H9 (cell line): Measurements from ENCODE around the gene KIAA0930. TPM values are rescaled to one million over a fixed set of nuclear protein-coding genes. Genes with fewer than 3 reads are reported as not detected.

Experiments used
- DNase-seq: peaks from one replicate; pipeline ENCODE4 v3.0.0-alpha.2; 2017
- H2AFZ ChIP-seq: one replicate; pipeline ENCODE4 v1.6.1; 2013; ENCODE audit warnings: mild to moderate bottlenecking, low read length, control low read depth, moderate library complexity
- H2AK5ac ChIP-seq: 2 replicates; pipeline ENCODE4 v1.6.1; 2013; ENCODE audit warnings: low read length, control low read depth, mixed read lengths; ENCODE audit not compliant: insufficient read length
- H2BK120ac ChIP-seq: one replicate; pipeline ENCODE4 v1.6.1; 2013; ENCODE audit warnings: low read depth, mild to moderate bottlenecking, low read length, control low read depth, inconsistent platforms; ENCODE audit not compliant: poor library complexity, severe bottlenecking
- H2BK12ac ChIP-seq: 2 replicates; pipeline ENCODE4 v1.6.1; 2013; ENCODE audit warnings: low read length, control low read depth, mixed read lengths, low read depth; ENCODE audit not compliant: insufficient read length
- H2BK15ac ChIP-seq: 2 replicates; pipeline ENCODE4 v1.6.1; 2013; ENCODE audit warnings: low read depth, low read length, control low read depth
- H2BK20ac ChIP-seq: one replicate; pipeline ENCODE4 v1.6.1; 2013; ENCODE audit warnings: low read depth, mild to moderate bottlenecking, low read length, control low read depth, inconsistent platforms; ENCODE audit not compliant: poor library complexity, severe bottlenecking
- H2BK5ac ChIP-seq: 2 replicates; pipeline ENCODE4 v1.6.1; 2013; ENCODE audit warnings: low read length, control low read depth, mixed read lengths; ENCODE audit not compliant: insufficient read length
- H3K14ac ChIP-seq: 2 replicates; pipeline ENCODE4 v1.6.1; 2013; ENCODE audit warnings: low read length, control low read depth; ENCODE audit not compliant: insufficient read depth
- H3K18ac ChIP-seq: 2 replicates; pipeline ENCODE4 v1.6.1; 2013; ENCODE audit warnings: low read depth, mild to moderate bottlenecking, mixed read lengths, low read length, control low read depth; ENCODE audit not compliant: insufficient read length
- H3K23ac ChIP-seq: 2 replicates; pipeline ENCODE4 v1.6.1; 2013; ENCODE audit warnings: low read length, control low read depth, mixed read lengths, low read depth; ENCODE audit not compliant: insufficient read length
- H3K23me2 ChIP-seq: 2 replicates; pipeline ENCODE4 v1.6.1; 2013; ENCODE audit warnings: low read depth, mild to moderate bottlenecking, mixed read lengths, low read length, control low read depth; ENCODE audit not compliant: insufficient read length, poor library complexity, severe bottlenecking
- H3K27ac ChIP-seq: 2 replicates; pipeline ENCODE4 v1.5.1; 2013; ENCODE audit warnings: low read length, control low read depth, mixed read lengths, low read depth; ENCODE audit not compliant: insufficient read length
- H3K27me3 ChIP-seq: 2 replicates; pipeline ENCODE4 v1.6.1; 2013; ENCODE audit warnings: low read length, control low read depth, inconsistent platforms; ENCODE audit not compliant: insufficient read depth
- H3K4ac ChIP-seq: 2 replicates; pipeline ENCODE4 v1.6.1; 2013; ENCODE audit warnings: low read depth, mild to moderate bottlenecking, control low read depth, inconsistent platforms, low read length, moderate library complexity
- H3K4me1 ChIP-seq: 2 replicates; pipeline ENCODE4 v1.6.1; 2013; ENCODE audit warnings: low read length, control low read depth, inconsistent platforms; ENCODE audit not compliant: insufficient read depth
- H3K4me2 ChIP-seq: 2 replicates; pipeline ENCODE4 v1.6.1; 2013; ENCODE audit warnings: low read length, control low read depth, mixed read lengths; ENCODE audit not compliant: insufficient read length, insufficient read depth
- H3K56ac ChIP-seq: 2 replicates; pipeline ENCODE4 v1.6.1; 2013; ENCODE audit warnings: low read depth, mild to moderate bottlenecking, mixed read lengths, low read length, control low read depth; ENCODE audit not compliant: insufficient read length
- H3K79me1 ChIP-seq: 2 replicates; pipeline ENCODE4 v1.6.1; 2013; ENCODE audit warnings: low read depth, mild to moderate bottlenecking, moderate library complexity, low read length, control low read depth, inconsistent platforms; ENCODE audit not compliant: insufficient read depth, poor library complexity, severe bottlenecking
- H3K79me2 ChIP-seq: 2 replicates; pipeline ENCODE4 v1.6.1; 2013; ENCODE audit warnings: low read length, control low read depth, inconsistent platforms; ENCODE audit not compliant: insufficient read depth
- H3K9ac ChIP-seq: 2 replicates; pipeline ENCODE4 v1.6.1; 2013; ENCODE audit warnings: low read length, control low read depth, mixed read lengths; ENCODE audit not compliant: insufficient read length; ENCODE audit errors: extremely low read depth
- H3K9me3 ChIP-seq: one replicate; pipeline ENCODE4 v1.6.1; 2013; ENCODE audit warnings: low read depth, low read length, inconsistent platforms; ENCODE audit not compliant: control insufficient read depth
- H3T11ph ChIP-seq: one replicate; pipeline ENCODE4 v1.6.1; 2013; ENCODE audit warnings: mild to moderate bottlenecking, low read length, control low read depth, inconsistent platforms
- H4K20me1 ChIP-seq: one replicate; pipeline ENCODE4 v1.6.1; 2013; ENCODE audit not compliant: control insufficient read depth, insufficient read length, insufficient read depth
- H4K5ac ChIP-seq: 2 replicates; pipeline ENCODE4 v1.6.1; 2013; ENCODE audit warnings: low read depth, mild to moderate bottlenecking, mixed read lengths, low read length, control low read depth; ENCODE audit not compliant: insufficient read length
- H4K8ac ChIP-seq: replicated peaks from 2 replicates; pipeline ENCODE4 v1.6.1; 2013; ENCODE audit warnings: low read length, control low read depth, mixed read lengths, low read depth; ENCODE audit not compliant: insufficient read length
- H4K91ac ChIP-seq: 2 replicates; pipeline ENCODE4 v1.6.1; 2013; ENCODE audit warnings: low read depth, mild to moderate bottlenecking, moderate library complexity, mixed read lengths, low read length, control low read depth; ENCODE audit not compliant: insufficient read length
- H3K27ac Mint-ChIP-seq, 3 experiments: 2 replicates in 2 of 3; 3 replicates in 1 of 3; pipeline ENCODE4 v1.8.0; 2020 to 2021; ENCODE audit warnings: mixed read lengths in 3 of 3, mild to moderate bottlenecking in 1 of 3, moderate library complexity in 1 of 3
- H3K27me3 Mint-ChIP-seq: 2 replicates; pipeline ENCODE4 v1.8.0; 2021; ENCODE audit warnings: low read depth, mild to moderate bottlenecking, moderate library complexity, mixed read lengths
- H3K36me3 Mint-ChIP-seq, 3 experiments: 2 replicates in 2 of 3; 3 replicates in 1 of 3; pipeline ENCODE4 v1.8.0; 2020 to 2021; ENCODE audit warnings: low read depth in 3 of 3, mixed read lengths in 3 of 3; ENCODE audit not compliant: insufficient read depth in 1 of 3
- H3K4me1 Mint-ChIP-seq, 2 experiments: 2 replicates each; pipeline ENCODE4 v1.8.0; 2020; ENCODE audit warnings: mixed read lengths in 2 of 2
- H3K4me3 Mint-ChIP-seq, 2 experiments: 2 replicates in 1 of 2; 3 replicates in 1 of 2; pipeline ENCODE4 v1.8.0; 2020 to 2021; ENCODE audit warnings: mild to moderate bottlenecking in 2 of 2, mixed read lengths in 2 of 2, moderate library complexity in 1 of 2
- H3K9me3 Mint-ChIP-seq, 2 experiments: 2 replicates in 1 of 2; 3 replicates in 1 of 2; pipeline ENCODE4 v1.8.0; 2020; ENCODE audit warnings: mild to moderate bottlenecking in 2 of 2, mixed read lengths in 2 of 2, moderate library complexity in 1 of 2
- CTCF ChIP-seq: fragments of 200-600 bp; sonication (generic); conservative IDR thresholded peaks from 3 replicates; pipeline ENCODE4 v1.8.0; 2021; ENCODE audit warnings: antibody characterized with exemption, mild to moderate bottlenecking
- WGBS: extraction: QIAGEN DNeasy Blood & Tissue Kit; methylation state at CpG from one replicate; pipeline ENCODE4 v1.1.7; 2013; ENCODE audit warnings: missing lambda C conversion rate, low lambda C conversion rate, mixed read lengths; ENCODE audit not compliant: insufficient read length; ENCODE audit errors: extremely low coverage; 5-methylcytosine and 5-hydroxymethylcytosine counted together
- total RNA-seq: library from RNA; stranded (reverse); gene quantifications from 2 replicates; pipeline ENCODE4 v1.2.1, GENCODE V29; 2021

The KIAA0930 gene
- total RNA-seq, 1 experiment from 2014 or later, result 46.2 TPM

GRCh38 chr22:45196926-45197605, 43.6 kb downstream of the KIAA0930 start:
- Histone ChIP-seq H3K4ac (no peak overlapping the region), H2BK20ac (no peak overlapping the region), H3K9me3 (no peaks in the 10 kb centered on the region), H4K20me1 (no peaks in the 10 kb centered on the region), H2BK12ac (no peak overlapping the region), H3T11ph (no peak overlapping the region), H3K27ac (no peak overlapping the region), H3K14ac (no peak overlapping the region), H4K8ac (no peak overlapping the region), H3K4me1 (no peaks in the 10 kb centered on the region; the same call in 1 of the 2 replicates), H2BK15ac (no peak overlapping the region), H2AFZ (no peak overlapping the region), H3K4me2 (no peak overlapping the region), H3K23ac (no peak overlapping the region), H2BK5ac (no peak overlapping the region), H4K91ac (no peak overlapping the region), H3K23me2 (no peaks in the 10 kb centered on the region), H3K79me1 (no peaks in the 10 kb centered on the region), H3K56ac (no peak overlapping the region), H3K79me2 (no peaks in the 10 kb centered on the region), H4K5ac (no peak overlapping the region), H3K18ac (no peak overlapping the region), H2AK5ac (no peak overlapping the region), H2BK120ac (no peak overlapping the region), H3K27me3 (no peaks in the 10 kb centered on the region), H3K9ac (no peak overlapping the region)
- Mint-ChIP-seq H3K27ac (no peak overlapping the region; a peak in 2 of 7 replicates), H3K27me3 (no peaks in the 10 kb centered on the region), H3K4me1 (peaks cover 40 to 47% of the 10 kb centered on the region in 2 experiments), H3K4me3 (no peak overlapping the region), H3K9me3 (no peaks in the 10 kb centered on the region), H3K36me3 (peaks cover 4 to 29% (median 27%) of the 10 kb centered on the region in 3 experiments; a peak in 6 of 7 replicates)
- WGBS, result no CpG with 5 or more reads among the region's 34 CpGs
- TF ChIP-seq CTCF, result no peak
- no peak for DNase-seq
